GM18511 (cell line): ENCODE data around the gene HSDL2.

Experiments
- ATAC-seq: cut with Tn5 transposase; IDR thresholded peaks from one replicate; pipeline ENCODE4 v1.9.1; 2021; ENCODE audit warnings: mild to moderate bottlenecking, moderate library complexity; ENCODE audit not compliant: unreplicated experiment

HSDL2 gene

GRCh38 chr9:112380102-112380824 lies at the start of gene HSDL2:
TSS of gene HSDL2 (plus strand) at chr9:112380108. CDS start at chr9:112380164, 56 bp downstream.
- peak; percentile 25 for ATAC-seq

DNA sequence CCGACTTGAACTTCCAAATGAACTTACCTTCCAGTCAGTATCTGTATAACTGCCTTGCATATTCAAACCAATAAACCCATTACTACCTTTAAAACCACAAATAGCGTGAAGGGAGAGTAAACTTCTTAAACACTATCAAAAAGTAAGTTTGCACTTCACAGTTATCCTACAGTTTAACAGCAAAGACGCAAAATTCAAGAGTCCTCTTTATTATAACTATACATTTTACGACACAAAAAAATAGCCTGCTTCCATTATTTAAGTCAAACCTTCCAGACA lies 48.3 kb upstream of the HSDL2 start:
- no peak for ATAC-seq

DNA sequence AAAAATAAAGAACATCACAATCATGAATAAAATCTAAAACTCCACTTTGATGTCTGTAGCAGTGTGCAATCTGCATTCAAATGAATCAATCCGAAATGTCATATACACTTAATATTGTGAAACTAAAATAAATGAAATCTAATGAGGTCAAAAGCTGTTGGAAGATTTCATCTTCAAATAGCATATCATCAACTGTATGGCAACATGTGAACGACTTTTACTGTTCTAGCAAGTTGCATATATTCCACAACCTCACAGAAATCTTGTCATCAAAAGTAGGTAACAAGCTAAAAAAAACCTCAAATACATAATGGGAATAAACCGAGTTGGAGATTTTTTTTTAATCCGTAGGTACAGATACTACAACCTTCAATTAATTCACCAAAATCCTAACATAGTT lies 47.7 kb upstream of the HSDL2 start:
- no peak for ATAC-seq

GRCh38 chr9:112332674-112332976 lies 47.3 kb upstream of the HSDL2 start:
- no peak for ATAC-seq

DNA sequence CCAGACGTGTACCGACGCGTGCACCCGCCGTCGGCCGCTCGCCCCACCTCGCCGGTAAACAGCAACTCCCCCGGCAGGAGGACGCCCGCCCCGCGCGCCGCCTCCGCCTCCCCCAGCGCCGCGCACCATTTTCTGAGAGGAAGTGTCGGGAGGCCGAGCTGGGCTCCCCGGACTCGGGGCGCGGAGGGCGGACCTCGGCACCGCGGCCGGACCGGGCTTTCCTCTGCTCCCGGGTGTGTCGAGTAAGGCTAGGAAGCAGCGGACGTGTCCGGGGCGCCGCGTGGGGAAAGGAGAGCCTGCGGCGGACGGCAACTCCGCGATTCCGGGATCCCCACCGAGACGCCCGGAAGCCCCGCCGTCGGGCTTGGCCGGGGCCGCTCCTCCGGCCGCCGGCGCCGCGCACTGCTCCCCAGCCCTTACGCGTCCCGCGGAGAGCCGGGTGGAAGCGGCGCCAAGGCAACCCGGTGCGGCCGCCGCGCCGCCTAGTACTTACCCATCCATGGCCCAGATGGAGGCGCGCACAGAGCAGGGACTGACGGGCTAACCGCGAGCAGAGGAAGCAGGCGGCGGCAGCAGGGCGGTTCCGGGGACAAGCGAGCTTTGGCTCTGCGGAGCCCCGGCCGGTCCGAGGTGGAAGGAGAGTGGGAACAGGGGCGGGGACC lies 46.8 kb upstream of the HSDL2 start, which contains the start of gene PTBP3:
Gene PTBP3 (minus strand): TSS at position 643 of the 662 bp plus-strand sequence. CDS start 35,754 bp downstream, outside the sequence.
- peak; percentile 63 for ATAC-seq

- ATAC-seq, result peak; percentile 74
Measured at GRCh38 chr9:112333639-112334431, 46.1 kb upstream of the HSDL2 start.

GRCh38 chr9:112334432-112334841 lies 45.5 kb upstream of the HSDL2 start:
- ATAC-seq, result no peak

DNA sequence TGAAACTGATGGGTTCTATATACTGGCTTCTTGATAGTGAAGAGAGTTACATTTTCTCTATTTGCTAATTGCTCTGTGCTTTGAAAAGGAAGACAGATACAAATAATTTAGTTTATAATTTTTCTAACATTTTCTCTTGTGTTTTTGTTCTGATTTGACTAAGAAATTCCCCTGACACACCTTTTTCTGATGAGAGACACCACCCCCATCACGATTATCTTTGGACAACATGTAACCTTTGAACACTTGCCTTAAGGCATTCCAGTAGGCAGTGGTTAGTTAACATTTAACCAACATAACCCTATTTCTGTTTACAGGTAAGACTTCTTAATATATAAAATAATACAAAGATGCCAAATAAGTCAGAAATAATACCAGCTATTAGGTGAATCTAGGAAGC lies 42.4 kb upstream of the HSDL2 start:
- no peak for ATAC-seq

GRCh38 chr9:112338561-112338960 lies 41.3 kb upstream of the HSDL2 start:
- no peak for ATAC-seq

- ATAC-seq, result no peak
Measured at GRCh38 chr9:112339886-112340285, 40.0 kb upstream of the HSDL2 start.

- ATAC-seq, result no peak
Measured at GRCh38 chr9:112341730-112342129, 38.2 kb upstream of the HSDL2 start.

DNA sequence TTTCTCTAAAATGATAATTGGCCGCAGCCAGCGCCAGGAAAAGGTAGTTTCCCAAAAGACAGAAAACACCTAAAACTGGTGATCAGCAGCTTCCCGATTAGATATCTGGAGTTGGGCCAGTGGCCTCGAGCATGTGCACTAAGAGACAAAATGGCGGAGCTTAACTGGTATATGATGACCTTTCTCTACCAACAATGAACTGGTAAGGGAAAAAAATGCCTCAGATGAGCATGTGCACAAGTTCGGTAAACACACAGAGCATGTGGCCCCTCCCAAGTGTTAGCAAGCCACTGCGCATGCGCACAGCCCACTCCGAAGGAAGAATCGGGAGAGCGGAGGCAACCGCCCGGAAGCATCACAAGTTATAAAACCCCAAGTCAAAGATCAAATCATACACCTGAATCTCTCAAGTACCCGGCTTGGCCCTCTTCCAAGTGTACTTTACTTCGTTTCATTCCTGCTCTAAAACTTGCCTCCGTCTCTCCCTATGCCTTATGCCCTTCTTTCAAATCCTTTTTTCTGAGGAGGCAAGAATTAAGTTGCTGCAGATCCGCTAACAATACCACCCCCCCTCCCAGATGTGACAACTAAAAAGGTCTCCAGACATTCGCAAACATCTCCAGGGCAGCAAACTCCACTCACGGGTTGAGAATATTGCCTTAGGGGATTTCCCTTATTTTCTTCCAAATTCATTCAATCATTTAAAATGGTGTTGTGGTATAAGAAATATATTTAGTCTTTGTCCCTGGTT lies 31.5 kb upstream of the HSDL2 start:
- ATAC-seq, result no peak

- no peak for ATAC-seq
Measured at GRCh38 chr9:112349008-112349333, 30.9 kb upstream of the HSDL2 start.

DNA sequence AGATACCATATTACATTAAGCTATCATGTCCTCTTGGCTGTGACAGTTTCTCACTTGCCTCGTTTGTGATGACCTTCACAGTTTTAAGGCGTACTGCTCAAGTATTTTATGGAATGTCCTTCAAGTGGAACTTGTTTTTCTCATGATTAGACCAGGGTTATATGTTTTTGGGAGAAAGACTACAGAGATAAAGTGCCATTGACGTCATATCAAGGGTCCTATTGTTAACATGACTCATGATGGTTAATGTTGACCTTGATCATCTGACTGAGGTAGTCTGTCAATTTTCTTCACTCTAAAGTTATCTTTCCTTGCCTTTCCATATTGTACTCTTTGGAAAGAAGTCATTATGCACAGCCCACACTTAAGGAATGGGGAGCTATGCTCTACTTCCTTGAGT lies 28.7 kb upstream of the HSDL2 start:
- ATAC-seq, result no peak

GRCh38 chr9:112352209-112352608 lies 27.7 kb upstream of the HSDL2 start:
- no peak for ATAC-seq

GRCh38 chr9:112354081-112354743 lies 25.7 kb upstream of the HSDL2 start:
- no peak for ATAC-seq

DNA sequence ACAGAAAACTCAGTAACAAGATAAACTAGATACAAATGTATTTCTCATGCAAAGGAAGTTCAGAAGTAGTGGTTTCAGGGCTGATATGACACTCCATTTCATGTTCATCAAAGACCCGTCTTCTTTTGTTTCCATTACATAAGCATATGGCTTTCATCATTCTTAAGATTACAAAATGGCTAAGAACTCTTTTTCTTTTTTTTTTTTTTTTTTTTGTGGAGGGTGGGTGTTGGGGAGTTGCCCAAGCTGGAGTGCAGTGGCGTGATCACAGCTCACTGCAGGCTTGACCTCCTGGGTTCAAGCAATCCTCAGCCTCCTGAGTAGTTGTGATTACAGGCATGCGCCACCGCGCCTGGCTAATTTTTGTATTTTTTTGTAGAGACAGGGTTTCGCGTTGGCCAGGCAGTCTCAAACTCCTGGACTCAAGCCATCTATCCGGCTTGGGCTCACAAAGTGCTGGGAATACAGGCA lies 24.4 kb upstream of the HSDL2 start:
- no peak for ATAC-seq

DNA sequence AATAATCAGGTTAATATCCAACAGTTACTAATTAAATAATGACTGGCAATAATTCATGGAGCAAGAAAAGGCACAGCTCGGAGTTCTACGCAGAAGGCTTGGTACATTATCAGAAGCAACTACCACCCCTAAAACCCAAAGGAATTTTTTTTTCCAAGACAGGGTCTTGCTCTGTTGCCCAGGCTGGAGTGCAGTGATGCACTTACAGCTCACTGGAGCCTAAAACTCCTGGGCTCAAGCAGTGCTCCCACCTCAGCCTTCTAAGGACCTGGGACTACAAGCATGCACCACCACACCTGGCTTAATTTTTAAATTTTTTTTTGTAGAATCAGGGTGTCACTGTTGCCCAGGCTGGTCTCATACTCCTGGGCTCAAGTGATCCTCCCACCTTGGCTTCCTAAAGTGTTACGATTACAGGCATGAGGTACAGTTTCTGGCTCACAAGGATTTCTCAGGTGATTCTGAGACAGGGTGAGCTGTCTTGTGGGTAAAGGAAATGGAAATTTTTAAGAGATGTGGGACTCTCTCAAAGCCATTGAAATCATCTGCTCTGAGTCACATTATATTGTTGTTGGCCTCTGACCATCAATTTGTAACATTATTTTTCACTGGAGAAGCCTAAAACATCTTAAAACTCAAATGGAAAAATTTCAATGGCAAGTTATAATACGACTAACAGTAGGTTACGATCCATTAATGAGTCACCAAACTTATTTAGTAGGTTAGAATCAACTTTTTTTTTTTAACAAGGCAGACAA lies 19.7 kb upstream of the HSDL2 start:
- ATAC-seq, result no peak

GRCh38 chr9:112361601-112362000 lies 18.3 kb upstream of the HSDL2 start:
- ATAC-seq, result no peak

DNA sequence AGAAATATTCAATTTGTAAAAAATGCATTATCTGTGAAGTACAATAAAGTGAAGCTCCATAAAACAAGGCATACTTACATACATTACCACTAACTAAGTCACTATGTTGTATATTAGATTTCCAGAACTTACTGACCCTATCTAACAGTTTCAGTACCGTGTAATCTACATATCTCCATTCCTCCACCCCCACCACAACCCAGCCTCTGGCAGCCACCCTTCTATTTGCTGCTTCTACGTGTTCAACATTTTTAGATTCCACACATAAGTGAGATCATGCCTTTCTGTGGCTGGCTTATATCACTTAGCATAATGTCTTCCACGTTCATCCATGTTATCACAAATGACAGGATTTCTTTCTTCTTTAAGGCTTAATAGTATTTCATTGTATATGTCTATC lies 15.1 kb upstream of the HSDL2 start:
- no peak for ATAC-seq
